NB4 (cell line): ENCODE results near the gene PATJ.
"Not testable (repeated sequence)": the region's sequence is repeated elsewhere in the genome, so short reads cannot be mapped to it uniquely, and the experiment has no call there.

Source experiments
- DNase-seq: peaks from one replicate; pipeline ENCODE4 v3.0.0; 2010; ENCODE audit warnings: low read depth
- H3K4me3 ChIP-seq: one replicate; pipeline ENCODE4 v1.5.1; 2011; ENCODE audit warnings: mild to moderate bottlenecking, low read depth, low read length, moderate library complexity
- MYC ChIP-seq: IDR thresholded peaks from 2 replicates; pipeline ENCODE4 v1.6.1; 2011; ENCODE audit warnings: low read depth, low read length
- POLR2A ChIP-seq: IDR thresholded peaks from 2 replicates; pipeline ENCODE4 v1.6.1; 2011; ENCODE audit warnings: mild to moderate bottlenecking; ENCODE audit not compliant: insufficient read length; ENCODE audit errors: extremely low read depth
- TF ChIP-seq, protein P1 (sequence below): IDR thresholded peaks from one replicate; pipeline ENCODE4 v1.5.1; 2012; ENCODE audit warnings: low read depth, low read length
- TF ChIP-seq, protein P2 (sequence below): IDR thresholded peaks from 2 replicates; pipeline ENCODE4 v1.6.1; 2011; ENCODE audit warnings: low read depth, low read length

PATJ gene

DNA sequence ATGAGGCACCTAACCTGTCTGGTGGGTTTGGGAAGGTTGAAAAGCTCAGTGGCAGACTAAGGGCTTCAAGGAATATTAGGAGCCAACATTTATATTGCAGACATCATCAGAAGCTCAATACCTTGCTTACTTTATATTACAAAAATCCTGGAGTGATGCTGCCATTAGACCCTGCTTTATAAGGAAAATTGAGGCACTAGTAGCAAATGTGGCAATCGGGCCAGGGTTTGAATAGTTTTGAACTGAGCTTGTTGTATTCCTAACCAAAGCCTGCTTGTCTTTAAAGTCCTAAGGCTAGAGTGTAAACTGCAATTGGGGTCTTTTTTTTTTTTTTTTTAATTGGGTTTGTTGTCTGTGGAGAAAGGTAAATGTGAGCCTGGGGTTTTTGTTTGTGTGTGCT lies 466.7 kb downstream of the PATJ start:
- no peak for DNase-seq

DNA sequence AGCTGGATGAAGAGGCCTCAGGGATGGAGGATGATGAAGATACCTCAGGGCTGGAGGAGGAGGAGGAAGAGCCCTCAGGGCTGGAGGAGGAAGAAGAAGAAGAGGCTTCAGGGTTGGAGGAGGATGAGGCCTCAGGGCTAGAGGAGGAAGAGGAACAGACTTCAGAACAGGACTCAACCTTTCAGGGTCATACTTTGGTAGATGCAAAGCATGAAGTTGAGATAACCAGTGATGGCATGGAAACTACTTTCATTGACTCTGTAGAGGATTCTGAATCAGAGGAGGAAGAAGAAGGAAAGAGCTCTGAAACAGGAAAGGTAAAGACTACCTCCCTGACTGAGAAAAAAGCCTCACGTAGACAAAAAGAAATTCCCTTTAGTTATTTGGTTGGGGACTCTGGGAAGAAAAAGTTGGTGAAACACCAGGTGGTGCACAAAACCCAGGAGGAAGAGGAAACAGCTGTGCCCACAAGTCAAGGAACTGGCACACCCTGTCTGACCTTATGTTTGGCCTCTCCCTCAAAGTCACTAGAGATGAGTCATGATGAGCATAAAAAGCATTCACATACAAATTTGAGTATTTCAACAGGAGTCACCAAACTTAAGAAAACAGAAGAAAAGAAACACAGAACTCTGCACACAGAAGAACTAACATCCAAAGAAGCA lies 467.8 kb downstream of the PATJ start:
- no peak overlapping the region for H3K4me3 ChIP-seq
- DNase-seq, result no peak
- TF ChIP-seq, protein P1, sequence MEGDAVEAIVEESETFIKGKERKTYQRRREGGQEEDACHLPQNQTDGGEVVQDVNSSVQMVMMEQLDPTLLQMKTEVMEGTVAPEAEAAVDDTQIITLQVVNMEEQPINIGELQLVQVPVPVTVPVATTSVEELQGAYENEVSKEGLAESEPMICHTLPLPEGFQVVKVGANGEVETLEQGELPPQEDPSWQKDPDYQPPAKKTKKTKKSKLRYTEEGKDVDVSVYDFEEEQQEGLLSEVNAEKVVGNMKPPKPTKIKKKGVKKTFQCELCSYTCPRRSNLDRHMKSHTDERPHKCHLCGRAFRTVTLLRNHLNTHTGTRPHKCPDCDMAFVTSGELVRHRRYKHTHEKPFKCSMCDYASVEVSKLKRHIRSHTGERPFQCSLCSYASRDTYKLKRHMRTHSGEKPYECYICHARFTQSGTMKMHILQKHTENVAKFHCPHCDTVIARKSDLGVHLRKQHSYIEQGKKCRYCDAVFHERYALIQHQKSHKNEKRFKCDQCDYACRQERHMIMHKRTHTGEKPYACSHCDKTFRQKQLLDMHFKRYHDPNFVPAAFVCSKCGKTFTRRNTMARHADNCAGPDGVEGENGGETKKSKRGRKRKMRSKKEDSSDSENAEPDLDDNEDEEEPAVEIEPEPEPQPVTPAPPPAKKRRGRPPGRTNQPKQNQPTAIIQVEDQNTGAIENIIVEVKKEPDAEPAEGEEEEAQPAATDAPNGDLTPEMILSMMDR, result no peak
- TF ChIP-seq, protein P2, sequence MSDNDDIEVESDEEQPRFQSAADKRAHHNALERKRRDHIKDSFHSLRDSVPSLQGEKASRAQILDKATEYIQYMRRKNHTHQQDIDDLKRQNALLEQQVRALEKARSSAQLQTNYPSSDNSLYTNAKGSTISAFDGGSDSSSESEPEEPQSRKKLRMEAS, result no peak
- TF ChIP-seq POLR2A, result no peak
- no peak for TF ChIP-seq MYC

More for the DNA sequence above, 466.7 kb downstream of the PATJ start:
- TF ChIP-seq MYC, result no peak
- TF ChIP-seq, protein P2, result no peak
- no peak overlapping the region for H3K4me3 ChIP-seq

DNA sequence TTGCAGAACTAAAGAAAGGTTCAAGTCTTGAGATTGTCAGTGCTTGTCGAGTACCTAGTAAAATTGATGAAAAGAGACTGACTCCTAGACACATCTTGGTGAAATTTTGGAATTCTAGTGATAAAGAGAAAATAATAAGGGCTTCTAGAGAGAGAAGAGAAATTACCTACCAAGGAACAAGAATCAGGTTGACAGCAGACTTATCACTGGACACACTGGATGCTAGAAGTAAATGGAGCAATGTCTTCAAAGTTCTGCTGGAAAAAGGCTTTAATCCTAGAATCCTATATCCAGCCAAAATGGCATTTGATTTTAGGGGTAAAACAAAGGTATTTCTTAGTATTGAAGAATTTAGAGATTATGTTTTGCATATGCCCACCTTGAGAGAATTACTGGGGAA lies 468.7 kb downstream of the PATJ start:
- DNase-seq, result no peak
- TF ChIP-seq, protein P1, result no peak
- TF ChIP-seq, protein P2, result no peak
- no peak for TF ChIP-seq POLR2A
- no peak for TF ChIP-seq MYC
- no peak overlapping the region for H3K4me3 ChIP-seq

DNA sequence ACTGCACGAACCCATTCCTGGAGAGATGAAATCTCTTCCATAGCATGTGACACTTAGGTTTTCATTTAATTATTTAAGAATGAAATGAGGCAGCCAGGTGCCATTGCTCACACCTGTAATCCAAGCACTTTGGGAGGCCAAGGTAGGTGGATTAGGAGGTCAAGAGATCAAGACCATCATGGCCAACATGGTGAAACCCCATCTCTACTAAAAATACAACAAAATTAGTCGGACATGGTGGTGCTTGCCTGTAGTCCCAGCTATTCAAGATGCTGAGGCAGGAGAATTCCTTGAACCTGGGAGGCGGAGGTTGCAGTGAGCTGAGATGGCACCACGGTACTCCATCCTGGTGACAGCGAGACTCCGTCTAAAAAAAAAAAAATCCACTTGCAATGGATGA lies 470.1 kb downstream of the PATJ start:
- no peak overlapping the region for H3K4me3 ChIP-seq
- no peak for DNase-seq
- TF ChIP-seq, protein P2, result no peak
- TF ChIP-seq, protein P1, result no peak
- TF ChIP-seq MYC (no peak), POLR2A (no peak)

DNA sequence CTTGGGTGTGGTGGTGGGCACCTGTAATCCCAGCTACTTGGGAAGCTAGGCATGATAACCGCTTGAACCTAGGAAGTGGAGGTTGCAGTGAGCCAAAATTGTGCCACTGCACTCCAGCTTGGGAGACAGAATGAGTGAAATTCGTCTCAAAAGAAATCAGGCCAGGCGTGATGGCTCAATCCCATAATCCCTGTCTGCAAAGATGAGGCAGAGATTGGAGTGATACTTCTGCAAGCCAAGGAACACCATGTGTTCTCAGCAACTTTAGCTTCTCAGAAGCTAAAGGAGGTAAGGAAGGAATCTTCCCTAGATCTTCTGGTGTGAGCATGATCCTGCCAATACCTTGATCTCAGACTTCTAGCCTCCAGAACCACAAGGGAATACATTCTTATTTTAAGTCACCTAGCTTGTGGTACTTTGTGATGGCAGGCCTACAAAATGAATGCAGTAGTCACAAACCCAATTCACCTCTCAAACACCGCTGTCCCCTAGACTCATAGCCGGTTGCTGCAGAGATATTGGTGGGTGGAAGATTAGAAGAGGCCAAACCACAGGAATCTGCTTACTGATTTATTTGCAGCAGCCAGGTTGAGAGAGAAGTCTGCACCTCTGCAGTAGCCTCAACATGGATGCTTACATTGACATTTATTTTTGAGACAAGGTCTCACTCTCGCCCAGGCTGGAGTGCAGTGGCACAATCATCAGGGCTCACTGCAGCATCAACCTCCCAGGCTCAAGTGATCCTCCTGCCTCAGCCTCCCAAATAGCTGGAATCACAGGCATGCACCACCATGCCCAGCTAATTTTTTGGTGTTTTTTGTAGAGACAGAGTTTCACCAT lies 471.0 kb downstream of the PATJ start:
- no peak for DNase-seq
- no peak overlapping the region for H3K4me3 ChIP-seq
- TF ChIP-seq, protein P1, result no peak
- TF ChIP-seq, protein P2, result no peak
- no peak for TF ChIP-seq POLR2A
- no peak for TF ChIP-seq MYC

DNA sequence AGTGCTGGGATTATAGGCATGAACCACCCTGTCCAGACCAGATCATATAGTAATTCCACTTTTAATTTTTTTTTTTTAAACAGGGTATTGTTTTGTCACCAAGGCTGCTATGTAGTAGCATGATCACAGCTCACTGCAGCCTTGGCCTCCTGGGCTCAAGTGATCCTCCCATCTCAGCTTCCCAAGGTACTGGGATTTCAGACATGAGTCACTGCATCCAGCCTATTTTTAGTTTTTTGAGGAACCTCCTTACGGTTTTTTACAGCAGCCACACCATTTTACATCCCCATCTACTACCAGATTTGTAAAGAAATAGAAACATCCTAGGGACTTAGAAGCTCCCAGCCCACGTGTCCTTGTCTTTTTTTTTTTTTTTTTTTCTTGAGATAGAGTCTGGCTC lies 476.3 kb downstream of the PATJ start:
- TF ChIP-seq, protein P2, result no peak
- TF ChIP-seq MYC (no peak), POLR2A (no peak)
- TF ChIP-seq, protein P1, result no peak
- H3K4me3 ChIP-seq, result no peak overlapping the region
- no peak for DNase-seq

DNA sequence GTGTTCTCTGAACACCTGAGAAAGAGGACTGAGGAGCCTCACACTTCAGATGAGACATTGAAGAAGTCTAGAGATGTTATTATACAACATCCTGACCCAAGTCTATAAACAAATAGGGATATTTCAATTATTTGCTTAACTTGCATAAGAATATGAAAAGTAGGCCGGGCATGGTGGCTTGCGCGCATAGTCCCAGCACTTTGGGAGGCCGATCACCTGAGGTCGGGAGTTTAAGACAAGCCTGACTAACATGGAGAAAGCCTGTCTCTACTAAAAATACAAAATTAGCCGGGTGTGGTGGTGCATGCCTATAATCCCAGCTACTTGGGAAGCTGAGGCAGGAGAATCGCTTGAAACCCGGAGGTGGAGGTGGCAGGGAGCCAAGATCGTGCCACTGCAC lies 478.2 kb downstream of the PATJ start:
- DNase-seq, H3K4me3 ChIP-seq: not testable (repeated sequence)
